Muscle of back (tissue), 11 donors: ENCODE measurements around the gene THBS3. TPM values are rescaled to one million over a fixed set of nuclear protein-coding genes. Genes with fewer than 3 reads are reported as not detected.
"Not testable (repeated sequence)": the region's sequence is repeated elsewhere in the genome, so short reads cannot be mapped to it uniquely, and the experiment has no call there.

ENCODE experiments used
- DNase-seq, 3 donors: peaks; one replicate each; pipeline versions ENCODE4 v3.0.0 to v3.0.0-alpha.2; 2013
- polyA plus RNA-seq, 10 donors: library from polyadenylated mRNA; unstranded; fragments of 120-200 nt; gene quantifications; one replicate each; pipeline ENCODE4 v1.2.1, GENCODE V29; 2013; ENCODE audit not compliant: insufficient read length in 10 of 10

The THBS3 gene
- polyA plus RNA-seq, 10 donors = 48.6 to 97.0 (median 68.0) TPM

DNA sequence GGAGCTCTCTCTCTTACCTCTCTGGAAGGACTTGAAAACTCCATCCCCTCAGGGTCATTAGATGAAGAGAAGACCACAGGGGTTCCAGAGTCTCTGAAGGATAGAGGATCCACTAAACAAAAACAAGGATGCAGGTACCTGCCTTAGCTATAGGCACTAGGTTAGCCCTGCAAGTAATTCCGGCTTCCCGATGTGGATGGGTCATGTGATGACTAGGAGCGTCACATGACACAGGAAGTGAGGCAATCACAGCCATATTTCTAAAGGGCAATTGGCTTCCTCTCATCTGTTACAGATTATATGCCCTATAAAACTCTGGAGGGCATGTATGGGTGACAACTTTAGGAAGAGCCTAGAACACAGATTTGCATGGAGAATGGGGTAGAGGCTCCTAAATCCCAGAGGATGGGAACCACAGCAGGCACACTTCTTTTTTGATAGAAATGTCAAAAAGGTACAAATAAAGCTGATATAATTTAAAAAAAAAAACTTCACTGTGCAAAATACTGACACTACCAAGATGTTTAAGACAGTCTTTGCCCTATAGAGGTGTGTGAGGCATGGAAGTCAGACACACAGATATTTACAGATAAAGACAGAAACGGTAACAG, 33.5 kb upstream of the THBS3 start:
- peak; percentile 79 to 89 (median 83) for DNase-seq

DNA sequence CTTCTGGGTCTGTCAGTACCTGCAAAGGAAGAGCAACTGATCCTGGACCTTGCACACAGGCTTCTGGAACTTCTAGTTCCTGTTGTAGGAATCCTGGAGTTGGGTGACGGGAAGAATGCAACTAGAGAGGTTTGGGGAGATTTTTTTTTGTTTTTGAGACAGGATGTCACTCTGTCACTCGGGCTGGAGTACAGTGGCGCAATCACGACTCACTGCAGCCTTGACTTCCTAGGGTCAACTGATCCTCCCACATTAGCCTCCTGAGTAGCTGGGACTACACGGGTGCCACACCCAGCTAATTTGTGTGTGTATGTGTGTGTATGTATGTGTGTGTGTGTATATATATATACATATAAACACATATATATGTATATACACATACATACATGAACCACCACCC, 28.8 kb upstream of the THBS3 start:
- DNase-seq = no peak

GRCh38 chr1:155235375-155235774, 27.7 kb upstream of the THBS3 start:
- not testable (repeated sequence) for DNase-seq

DNA sequence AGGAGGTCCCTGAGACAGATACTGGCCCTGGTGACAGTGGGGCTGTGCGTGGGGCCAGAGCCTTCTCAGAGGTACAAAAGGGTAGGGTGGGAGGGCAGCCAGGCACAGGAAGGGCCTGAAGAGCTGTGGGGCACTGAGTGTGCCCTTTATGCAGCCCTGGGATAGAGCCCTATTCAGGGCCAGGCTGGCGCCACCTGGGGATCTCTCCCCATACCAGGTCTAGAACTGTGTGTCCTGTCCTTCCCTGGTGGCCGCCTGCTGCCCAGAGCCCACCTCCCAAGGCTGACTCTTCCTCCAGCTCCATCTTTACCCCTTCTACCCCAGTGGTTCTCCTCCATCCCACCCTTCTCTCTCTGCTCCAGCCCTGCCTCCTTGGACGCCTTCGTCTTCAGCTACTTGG, 25.8 kb upstream of the THBS3 start:
- DNase-seq = not testable (repeated sequence)

DNA sequence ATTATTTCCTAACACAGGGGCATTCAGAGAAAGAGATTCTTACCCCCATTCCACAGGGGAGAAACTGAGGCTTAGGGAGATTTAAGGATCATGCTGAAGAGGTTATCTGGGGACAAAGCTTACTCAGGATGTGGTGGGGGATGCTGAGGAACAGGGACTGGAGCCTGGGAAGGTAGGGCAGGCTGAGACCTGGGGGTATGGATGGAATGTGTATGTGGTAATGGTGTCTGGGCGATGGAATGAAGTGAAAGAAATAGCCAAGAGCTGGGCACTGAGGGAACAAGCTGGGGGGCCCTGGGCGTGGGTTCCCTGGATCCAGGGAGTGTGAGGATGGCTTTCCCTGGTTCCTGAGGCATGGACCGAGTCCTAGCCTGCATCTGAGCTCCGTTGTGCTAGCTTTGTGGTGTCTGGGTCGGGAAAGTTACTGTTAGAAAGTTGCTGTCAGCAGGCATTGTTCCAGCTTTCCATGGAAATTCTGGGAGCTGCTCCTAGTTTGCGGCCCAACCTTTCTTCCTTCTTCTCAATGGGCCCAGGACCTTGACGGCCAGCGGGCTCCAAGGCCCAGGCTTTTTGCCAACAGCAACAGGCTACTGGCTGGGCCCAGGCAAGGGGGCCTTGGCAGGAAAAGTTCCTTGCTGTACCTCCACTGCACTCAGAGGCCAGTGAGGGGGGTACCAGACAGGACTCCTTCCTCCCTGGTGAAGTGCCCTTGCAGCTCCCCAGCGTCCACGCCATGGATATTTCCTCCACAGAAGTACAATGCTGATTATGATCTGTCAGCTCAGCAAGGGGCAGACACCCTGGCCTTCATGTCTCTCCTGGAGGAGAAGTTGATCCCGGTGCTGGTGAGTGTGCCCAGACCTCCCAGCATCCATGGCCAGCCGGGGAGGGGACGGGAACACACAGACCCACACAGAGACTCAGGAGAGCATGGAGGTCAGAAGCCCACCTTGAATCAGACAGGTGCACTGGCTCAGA, 24.6 kb upstream of the THBS3 start:
- DNase-seq = peak; percentile 64 to 94 (median 90)

DNA sequence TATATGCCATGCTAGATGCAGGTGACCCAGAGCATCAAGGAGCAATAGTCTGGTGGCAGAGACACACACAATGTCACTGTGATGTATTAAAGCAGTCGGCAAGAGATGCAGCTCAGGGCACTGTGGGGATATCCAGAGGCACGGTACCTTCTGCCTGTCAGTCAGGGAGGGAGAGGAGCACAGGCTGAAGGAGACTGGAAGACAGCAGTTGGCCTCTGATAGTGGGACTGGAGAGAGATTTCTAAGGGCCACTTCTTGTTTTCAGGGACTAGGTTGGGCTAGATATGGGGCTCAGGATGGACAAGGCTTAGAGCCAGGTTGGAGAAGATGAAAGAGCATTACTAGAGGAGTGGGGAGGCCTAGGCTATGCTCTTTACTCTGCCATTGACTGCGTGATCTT, 23.6 kb upstream of the THBS3 start:
- DNase-seq = not testable (repeated sequence)

- DNase-seq = no peak
Measured at GRCh38 chr1:155228096-155228427, 20.4 kb upstream of the THBS3 start.

- DNase-seq = peak; percentile 99 to 100 (median 100)
Measured at GRCh38 chr1:155227261-155228095, 19.8 kb upstream of the THBS3 start.

DNA sequence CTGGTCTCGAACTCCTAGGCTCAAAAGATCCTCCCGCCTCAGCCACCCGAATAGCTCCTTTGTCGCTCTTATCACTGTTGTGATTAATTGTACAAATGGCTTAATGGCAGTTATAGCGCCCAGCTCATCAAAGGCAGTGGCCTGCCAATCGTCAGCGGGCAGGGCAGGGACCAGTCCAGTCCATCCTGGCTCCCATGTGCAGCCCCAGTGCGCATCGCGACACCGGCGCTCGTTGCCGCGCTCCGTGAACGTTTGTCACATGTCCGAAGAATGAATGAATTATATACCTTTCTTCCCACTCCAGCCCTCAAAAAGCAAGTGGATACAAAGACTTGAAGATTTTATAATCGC, 19.2 kb upstream of the THBS3 start:
- DNase-seq = no peak

GRCh38 chr1:155226188-155226909, 18.7 kb upstream of the THBS3 start:
- peak; percentile 76 to 90 (median 81) for DNase-seq

- not testable (repeated sequence) for DNase-seq
Measured at GRCh38 chr1:155225404-155225759, 17.7 kb upstream of the THBS3 start.

- no peak for DNase-seq
Measured at GRCh38 chr1:155223047-155223446, 15.3 kb upstream of the THBS3 start.

- not testable (repeated sequence) for DNase-seq
Measured at GRCh38 chr1:155220211-155220965, 12.7 kb upstream of the THBS3 start.

DNA sequence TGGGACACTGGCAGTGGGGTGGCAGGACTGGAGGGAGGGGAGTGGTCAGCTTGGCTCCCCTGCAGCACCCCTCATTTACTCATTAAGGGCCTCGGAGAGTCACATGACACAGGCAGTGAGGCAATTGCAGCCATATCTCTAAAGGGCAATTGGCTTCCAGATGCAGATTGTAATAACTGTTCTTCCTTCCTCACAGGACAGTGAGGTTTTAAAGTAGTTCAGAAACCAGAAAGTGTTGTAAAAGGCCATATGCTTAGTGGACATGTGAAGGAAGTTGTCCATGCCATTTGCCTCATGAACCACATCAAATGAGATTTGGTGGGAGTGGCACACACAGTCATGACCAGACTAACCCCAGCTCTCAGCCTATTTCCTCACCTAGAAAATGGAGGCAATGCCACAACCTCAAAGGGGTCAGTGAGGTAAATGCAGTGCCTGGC, 11.9 kb upstream of the THBS3 start:
- DNase-seq = no peak

- DNase-seq = peak in 1 of 3 donors; percentile 71
Measured at GRCh38 chr1:155218854-155219591, 11.3 kb upstream of the THBS3 start.

- DNase-seq = not testable (repeated sequence)
Measured at GRCh38 chr1:155214702-155215101, 7.0 kb upstream of the THBS3 start.

DNA sequence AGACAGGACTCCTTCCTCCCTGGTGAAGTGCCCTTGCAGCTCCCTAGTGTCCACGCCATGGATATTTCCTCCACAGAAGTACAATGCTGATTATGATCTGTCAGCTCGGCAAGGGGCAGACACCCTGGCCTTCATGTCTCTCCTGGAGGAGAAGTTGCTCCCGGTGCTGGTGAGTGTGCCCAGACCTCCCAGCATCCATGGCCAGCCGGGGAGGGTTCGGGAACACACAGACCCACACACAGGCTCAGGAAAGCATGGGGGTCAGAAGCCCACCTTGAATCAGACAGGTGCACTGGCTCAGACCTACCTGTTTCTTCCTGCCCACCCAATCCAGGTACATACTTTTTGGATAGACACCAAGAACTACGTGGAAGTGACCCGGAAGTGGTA, 4.3 kb upstream of the THBS3 start:
- DNase-seq = not testable (repeated sequence)

- DNase-seq = peak in 2 of 3 donors; percentile 75 to 77
Measured at GRCh38 chr1:155211381-155212050, 3.8 kb upstream of the THBS3 start.

DNA sequence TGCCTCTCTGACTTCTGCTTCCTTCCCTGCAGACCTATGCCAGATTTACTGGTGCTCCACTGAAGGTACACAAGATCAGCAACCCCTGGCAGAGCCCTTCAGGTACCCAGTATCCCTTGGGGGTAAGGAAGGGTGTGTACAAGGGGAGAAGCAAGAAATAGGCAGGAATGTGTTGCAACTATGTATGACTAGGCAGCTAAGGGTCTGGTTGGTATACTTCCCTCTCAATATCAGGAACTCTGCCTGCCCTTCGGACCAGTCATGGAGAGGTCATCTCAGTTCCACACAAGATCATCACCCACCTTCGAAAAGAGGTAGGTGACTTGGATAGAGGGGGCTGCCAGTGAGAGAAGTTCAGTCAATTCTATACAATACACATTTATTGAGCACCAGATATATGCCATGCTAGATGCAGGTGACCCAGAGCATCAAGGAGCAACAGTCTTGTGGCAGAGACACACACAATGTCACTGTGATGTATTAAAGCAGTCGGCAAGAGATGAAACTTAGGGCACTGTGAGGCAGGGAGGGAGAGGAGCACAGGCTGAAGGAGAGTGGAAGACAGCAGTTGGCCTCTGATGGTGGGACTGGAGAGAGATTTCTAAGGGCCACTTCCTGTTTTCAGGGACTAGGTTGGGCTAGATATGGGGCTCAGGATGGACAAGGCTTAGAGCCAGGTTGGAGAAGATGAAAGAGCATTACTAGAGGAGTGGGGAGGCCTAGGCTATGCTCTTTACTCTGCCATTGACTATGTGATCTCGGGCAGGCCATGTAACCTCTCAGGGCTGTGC, 2.8 kb upstream of the THBS3 start:
- DNase-seq = no peak
